Measurements from ENCODE around the gene CNTNAP2.

Gene CNTNAP2

GRCh38 chr7:146319629-146320028 lies 203.0 kb downstream of the CNTNAP2 start:
- DNase-seq, result no peak

DNA sequence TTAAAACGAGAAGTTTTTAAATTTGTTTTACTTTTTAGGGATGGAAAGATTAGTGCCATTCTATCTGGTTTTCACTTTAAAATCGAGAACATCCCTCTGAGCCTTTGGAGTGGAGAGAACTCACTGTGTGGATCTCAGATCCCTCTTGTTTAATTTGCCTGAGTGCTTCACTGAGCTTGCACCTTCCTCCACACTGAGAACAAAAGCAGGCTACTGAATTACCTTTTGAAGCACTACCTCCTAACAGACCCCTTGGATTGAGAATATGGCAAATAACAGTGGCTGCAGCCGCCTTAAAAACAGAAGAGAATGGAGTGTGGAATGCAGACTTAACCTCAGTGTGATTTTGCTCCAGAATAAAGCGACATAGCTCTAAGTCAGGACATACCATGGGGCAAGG lies 204.7 kb downstream of the CNTNAP2 start:
- no peak for DNase-seq

DNA sequence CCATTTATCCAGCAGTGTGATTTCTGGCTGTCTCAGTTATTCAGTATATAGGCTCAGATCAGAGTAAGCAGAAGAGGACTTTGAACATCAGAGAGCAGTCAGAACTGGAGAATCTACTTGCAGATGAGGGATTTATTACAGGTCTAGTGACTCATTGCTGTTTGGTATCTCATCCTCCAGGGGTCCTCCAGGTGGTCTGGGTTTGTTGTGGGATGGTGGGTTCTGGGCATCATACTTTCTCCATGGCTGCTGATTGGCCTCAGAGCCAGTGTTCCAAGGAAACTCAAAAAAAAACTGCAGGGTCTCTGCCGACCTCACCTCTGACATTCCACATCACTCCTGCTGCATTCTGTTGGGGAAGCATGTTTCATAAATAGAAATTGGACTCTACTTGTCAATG lies 214.8 kb downstream of the CNTNAP2 start:
- DNase-seq, result no peak

DNA sequence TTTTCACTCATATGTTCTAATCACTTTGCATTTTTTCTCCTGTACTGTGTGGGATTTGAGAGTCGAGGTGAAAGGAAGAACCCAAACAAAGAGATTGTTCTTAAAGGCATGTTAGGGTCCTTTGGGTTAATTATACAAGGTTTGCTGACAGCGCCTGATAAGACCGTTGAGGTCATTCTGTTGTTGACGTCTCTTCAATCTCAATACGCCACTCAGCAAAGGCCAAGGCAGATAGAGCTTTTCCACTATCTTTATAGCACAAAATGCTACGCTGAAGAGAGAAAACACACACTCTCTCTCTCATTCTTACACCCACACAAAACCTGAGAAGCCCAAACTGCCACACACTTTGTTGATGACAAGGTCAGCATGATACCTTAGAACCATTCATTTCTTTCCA lies 228.7 kb downstream of the CNTNAP2 start:
- no peak for DNase-seq

DNA sequence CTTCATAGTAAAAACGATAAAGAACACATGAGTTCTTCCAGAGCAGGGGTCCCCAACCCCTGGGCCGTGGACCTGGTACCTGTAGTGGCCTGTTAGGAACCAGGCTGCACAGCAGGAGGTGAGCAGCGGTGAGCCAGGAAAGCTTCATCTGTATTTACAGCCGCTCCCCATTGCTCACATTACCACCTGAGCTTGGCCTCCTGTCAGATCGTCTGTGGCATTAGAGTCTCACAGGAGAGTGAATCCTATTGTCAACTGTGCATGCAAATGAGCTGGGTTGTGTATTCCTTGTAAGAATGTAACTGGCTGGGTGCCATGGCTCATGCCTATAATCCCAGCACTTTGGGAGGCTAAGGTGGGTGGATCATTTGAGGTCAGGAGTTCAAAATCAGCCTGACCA lies 229.5 kb downstream of the CNTNAP2 start:
- no peak for DNase-seq

DNA sequence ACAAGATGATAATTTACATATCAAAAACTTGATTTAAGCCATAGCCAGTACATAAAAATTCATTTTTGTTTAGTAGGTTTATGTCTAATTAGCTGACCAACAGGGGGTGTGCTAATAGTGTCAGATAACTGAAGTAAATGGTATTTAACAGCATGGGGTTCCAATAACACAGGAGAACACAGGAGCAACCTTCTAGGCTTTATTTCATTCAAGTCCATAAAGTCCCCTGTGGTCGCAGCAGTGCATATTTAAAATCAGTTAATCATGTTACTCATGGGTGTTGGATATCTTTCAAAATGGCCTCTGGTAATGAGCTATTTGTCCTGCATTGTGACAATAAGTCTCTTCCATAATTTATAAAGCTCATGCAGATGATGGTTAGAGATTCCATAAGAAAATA lies 238.6 kb downstream of the CNTNAP2 start:
- no peak for DNase-seq

GRCh38 chr7:146359176-146359575 lies 242.6 kb downstream of the CNTNAP2 start:
- no peak for DNase-seq

DNA sequence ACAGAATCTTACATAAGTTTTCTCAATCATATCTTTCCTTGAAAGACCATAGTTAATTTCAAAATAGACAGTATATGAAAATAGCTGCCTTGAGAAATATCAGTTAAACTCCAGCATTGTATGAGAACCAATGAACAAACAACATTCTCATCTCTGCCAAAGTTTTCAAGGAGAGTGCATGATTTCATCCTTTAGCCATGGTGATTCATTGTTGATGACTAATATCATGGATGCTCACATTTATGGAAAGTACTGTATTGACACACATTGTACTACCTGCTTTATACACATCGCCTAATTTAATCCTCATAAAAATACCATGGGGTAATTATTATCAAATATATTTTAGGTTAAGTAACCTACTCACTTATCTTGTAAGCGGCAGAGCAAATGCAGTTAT lies 250.3 kb downstream of the CNTNAP2 start:
- DNase-seq, result no peak

DNA sequence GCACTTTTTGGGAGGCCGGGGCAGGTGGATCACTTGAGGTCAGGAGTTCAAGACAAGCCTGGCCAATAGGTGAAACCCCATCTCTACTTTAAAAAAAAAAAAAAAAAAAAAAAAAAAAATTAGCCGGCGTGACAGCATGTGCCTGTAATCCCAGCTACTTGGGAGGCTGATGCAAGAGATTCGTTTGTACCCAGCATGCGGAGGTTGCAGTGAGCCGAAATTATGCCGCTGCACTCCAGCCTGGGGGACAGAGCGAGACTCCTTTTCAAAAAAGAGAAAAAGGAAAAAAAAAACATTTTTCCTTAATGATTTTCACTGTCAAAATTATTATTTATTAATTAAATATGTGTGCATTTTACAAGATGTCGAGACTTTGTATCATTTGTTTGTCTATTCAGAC lies 253.6 kb downstream of the CNTNAP2 start:
- no peak for DNase-seq

- no peak for DNase-seq
Measured at GRCh38 chr7:146375170-146375569, 258.6 kb downstream of the CNTNAP2 start.

DNA sequence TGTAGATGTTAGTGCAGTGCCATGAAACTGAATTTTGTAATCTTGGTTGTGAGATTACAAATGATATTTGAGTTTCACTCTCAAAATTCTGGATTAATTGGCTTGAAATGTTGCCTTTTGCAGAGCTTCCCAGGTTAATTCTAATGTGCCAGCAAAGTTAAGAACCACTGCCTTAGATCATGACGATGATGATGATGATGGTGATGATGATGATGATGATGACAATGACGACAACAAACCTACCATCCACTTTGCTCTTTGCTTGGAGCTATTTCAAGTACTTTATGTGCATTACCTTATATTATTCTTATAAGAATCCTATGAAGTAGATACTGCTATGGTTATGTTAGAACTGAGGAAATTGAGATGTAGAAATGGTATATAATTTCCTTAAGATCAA lies 261.6 kb downstream of the CNTNAP2 start:
- no peak for DNase-seq

DNA sequence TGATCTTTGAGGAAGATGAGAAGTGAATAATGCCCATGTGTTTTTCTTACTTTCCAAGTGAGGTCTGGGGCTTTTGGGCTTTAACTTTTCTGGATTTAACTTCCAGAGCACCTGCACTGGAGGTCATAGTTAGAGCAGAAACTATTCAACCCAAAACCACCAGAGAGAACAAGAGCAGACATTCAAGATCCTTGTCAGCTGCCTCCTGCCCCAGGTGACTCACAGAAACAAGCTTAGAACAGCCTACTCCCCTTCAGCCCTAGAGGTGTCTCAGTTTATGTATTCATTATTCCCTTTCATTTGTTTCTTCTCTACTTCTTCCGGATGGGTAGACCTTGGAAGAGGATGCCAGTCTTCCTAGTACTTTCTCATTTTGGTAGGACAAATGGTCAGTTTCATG lies 270.5 kb downstream of the CNTNAP2 start:
- no peak for DNase-seq

- no peak for DNase-seq
Measured at GRCh38 chr7:146388928-146389327, 272.3 kb downstream of the CNTNAP2 start.

GRCh38 chr7:146393346-146393745 lies 276.7 kb downstream of the CNTNAP2 start:
- DNase-seq, result no peak

DNA sequence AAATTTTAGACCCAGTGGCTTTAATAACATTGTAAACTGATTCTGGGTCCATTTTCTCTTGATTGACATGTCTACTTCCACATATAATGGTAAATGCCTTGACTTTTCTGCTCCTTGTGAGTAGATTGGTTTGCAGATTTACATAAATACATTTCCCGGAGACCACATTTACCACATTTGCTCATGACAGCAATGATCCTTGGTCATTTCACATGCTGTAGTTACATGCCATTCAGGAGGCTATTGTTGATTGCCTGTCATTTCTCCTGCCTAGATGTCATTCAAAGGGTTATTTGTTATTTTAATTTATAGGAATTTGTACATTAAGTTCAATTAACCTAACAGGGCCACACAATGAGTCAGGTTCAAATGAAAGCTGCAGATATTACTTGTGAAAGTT lies 280.5 kb downstream of the CNTNAP2 start:
- no peak for DNase-seq

GRCh38 chr7:146401939-146402338 lies 285.3 kb downstream of the CNTNAP2 start:
- DNase-seq, result no peak

DNA sequence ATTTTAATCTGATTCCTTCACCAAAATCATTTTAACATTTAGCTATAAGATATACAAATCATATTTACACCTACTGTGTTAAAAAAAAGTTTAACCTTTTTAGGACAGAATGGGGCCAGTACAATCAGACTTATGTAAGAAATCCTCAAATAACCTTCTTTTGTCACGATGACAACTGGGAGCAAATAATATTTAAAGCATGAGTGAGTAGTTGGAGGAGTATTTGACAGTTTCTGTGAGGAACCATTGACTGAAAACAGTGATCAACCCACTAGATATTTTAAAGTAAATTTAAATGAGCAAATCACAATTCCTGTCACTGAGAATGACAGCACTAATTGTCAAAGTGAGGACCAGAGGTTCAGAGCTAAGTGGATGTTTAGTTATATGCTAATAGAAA lies 289.1 kb downstream of the CNTNAP2 start:
- no peak for DNase-seq

DNA sequence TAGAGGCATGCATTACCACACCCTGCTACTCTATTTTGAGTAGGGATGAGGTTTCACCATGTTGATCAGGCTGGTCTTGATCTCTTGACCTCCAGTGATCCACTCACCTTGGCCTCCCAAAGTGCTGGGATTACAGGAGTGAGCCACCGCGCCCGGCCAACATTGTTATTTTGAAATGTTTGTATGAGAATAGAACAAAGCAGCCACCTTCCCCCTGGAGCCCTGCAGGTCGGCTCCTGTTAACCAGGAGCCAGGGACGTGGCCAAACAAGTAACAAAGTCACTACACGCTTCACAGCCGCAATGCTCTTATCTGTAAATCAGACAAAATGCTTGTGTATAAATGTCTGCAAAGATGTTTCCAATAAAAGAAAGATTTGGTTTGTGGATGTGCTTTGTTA lies 295.4 kb downstream of the CNTNAP2 start:
- DNase-seq, result no peak

GRCh38 chr7:146412781-146413180 lies 296.2 kb downstream of the CNTNAP2 start:
- DNase-seq, result no peak

- DNase-seq, result no peak
Measured at GRCh38 chr7:146414373-146414772, 297.8 kb downstream of the CNTNAP2 start.

- no peak for DNase-seq
Measured at GRCh38 chr7:146414937-146415336, 298.3 kb downstream of the CNTNAP2 start.

DNA sequence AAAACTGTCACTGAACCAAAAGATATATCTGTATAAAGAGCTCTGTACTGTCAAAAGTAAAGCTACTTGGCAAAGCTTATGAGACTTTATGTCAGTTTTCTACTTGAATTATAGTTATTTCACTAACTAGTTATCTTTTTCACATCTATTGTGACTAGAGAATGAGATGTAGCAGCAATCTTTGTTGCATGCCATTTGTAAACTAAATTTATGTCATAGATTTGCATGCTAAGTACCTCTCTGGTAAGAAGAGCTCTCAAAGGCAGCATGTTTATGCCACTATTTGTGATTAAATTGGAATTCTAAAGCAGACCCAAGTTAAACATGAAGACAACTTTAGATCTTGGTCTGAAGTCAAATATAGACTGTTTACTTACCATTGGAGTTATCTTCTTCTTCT lies 300.6 kb downstream of the CNTNAP2 start:
- no peak for DNase-seq

DNA sequence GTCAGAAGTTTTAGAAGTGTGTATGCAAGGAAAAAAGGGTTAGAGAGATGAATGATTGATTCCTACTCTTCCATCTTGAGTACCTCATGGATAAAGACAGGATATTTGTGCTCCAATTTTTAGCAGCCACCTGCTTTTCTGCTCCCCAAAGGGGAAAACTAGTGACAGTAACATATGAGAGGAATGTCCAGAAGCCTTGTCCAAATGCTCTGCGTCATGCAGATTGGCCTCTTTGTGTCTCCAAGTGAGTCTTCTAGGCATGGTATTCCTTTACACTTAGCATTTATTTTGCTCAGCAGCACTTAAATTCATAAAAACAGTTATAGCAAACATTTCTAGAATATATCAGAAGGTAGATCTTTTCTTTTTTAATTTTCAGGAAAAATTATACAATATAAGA lies 306.8 kb downstream of the CNTNAP2 start:
- DNase-seq, result no peak

- no peak for DNase-seq
Measured at GRCh38 chr7:146424084-146424483, 307.5 kb downstream of the CNTNAP2 start.

- no peak for DNase-seq
Measured at GRCh38 chr7:146433501-146433900, 316.9 kb downstream of the CNTNAP2 start.

- DNase-seq, result no peak
Measured at GRCh38 chr7:146443102-146443501, 326.5 kb downstream of the CNTNAP2 start.
